ENCODE data around the gene GABARAPL2.

The GABARAPL2 gene

DNA sequence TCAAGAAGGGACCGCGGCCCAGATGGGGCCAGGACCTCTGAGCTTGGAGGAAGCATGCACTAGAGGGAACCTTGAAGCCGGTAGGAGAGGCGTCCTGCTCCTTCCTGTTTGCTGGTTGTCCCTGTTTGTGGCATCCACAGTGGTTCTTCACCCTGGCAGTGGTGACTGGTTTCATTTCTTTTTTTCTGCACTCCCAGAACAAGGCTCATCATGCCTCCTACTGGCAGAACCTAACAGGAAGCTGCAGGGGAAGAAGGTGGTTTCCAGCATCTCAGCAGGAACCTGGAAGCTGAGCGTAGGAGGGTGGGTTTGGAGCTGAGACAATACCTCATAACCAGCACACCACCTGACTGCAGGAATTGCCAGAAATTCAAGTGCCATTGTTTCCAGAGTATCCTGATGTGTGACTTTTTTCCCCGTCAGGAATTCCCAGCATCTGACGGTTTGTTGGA lies 15.9 kb upstream of the GABARAPL2 start:
- no peak overlapping the region for H3K4me2 ChIP-seq (ENCODE audit: insufficient read depth, low read length)
- TF ChIP-seq, protein P1, sequence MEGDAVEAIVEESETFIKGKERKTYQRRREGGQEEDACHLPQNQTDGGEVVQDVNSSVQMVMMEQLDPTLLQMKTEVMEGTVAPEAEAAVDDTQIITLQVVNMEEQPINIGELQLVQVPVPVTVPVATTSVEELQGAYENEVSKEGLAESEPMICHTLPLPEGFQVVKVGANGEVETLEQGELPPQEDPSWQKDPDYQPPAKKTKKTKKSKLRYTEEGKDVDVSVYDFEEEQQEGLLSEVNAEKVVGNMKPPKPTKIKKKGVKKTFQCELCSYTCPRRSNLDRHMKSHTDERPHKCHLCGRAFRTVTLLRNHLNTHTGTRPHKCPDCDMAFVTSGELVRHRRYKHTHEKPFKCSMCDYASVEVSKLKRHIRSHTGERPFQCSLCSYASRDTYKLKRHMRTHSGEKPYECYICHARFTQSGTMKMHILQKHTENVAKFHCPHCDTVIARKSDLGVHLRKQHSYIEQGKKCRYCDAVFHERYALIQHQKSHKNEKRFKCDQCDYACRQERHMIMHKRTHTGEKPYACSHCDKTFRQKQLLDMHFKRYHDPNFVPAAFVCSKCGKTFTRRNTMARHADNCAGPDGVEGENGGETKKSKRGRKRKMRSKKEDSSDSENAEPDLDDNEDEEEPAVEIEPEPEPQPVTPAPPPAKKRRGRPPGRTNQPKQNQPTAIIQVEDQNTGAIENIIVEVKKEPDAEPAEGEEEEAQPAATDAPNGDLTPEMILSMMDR (IDR thresholded peaks at IDR 0.05; ENCODE audit: borderline replicate concordance, extremely low read depth, low read length, poor library complexity, severe bottlenecking), result peak; percentile 78
- no peak for TF ChIP-seq EZH2 (IDR thresholded peaks at IDR 0.05; ENCODE audit: borderline replicate concordance, low read depth, low read length, severe bottlenecking)
- no peak overlapping the region for H3K9ac ChIP-seq (ENCODE audit: low read depth, low read length)
- no peak overlapping the region for H3K4me3 ChIP-seq (ENCODE audit: low read depth in 1 of 2, low read length in 2 of 2)
- peaks cover 13% of the 10 kb centered on the region for H3K4me1 ChIP-seq (ENCODE audit: insufficient read depth, low read length)
- no peaks in the 10 kb centered on the region for H3K79me2 ChIP-seq (ENCODE audit: insufficient read depth, low read length)
- H3K27ac ChIP-seq (ENCODE audit: low read length), result no peak overlapping the region
- DNase-seq, result peak; percentile 52
- peak; percentile 78 for ATAC-seq (ENCODE audit: insufficient read depth, low read depth)
- no peaks in the 10 kb centered on the region for H3K36me3 ChIP-seq (ENCODE audit: insufficient read depth, low read length)
- no peaks in the 10 kb centered on the region for H3K27me3 ChIP-seq (ENCODE audit: insufficient read depth, low read length, poor library complexity)
- no peaks in the 10 kb centered on the region for H4K20me1 ChIP-seq (ENCODE audit: insufficient read depth, low read length)
- no peaks in the 10 kb centered on the region for H3K9me3 ChIP-seq (ENCODE audit: insufficient read depth, low read length, severe bottlenecking)
- H2AFZ ChIP-seq (ENCODE audit: low read depth, low read length), result peak overlapping the region; percentile 47; the same call in 1 of the 2 replicates

DNA sequence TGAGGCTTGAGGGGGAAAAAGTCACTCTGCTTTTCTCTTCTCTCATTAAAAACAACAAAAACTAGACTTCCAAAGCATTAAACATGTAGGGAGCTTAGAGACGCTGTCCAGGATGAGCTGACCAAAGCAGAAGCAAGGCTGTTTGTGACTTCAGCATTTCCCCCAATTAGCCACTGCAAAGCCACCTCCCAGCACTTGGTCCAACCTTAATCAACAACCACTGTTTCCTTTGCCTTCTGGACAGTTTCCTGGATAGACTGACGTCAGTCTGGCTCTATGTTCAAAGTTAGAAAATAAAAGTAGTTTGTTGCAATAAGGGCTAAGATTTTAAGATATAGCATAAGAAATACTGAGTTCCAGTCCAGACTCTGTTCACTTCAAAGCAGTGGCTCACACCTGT lies 13.2 kb upstream of the GABARAPL2 start:
- H3K4me1 ChIP-seq (ENCODE audit: insufficient read depth, low read length), result peaks cover 30% of the 10 kb centered on the region
- no peaks in the 10 kb centered on the region for H3K9me3 ChIP-seq (ENCODE audit: insufficient read depth, low read length, severe bottlenecking)
- H2AFZ ChIP-seq (ENCODE audit: low read depth, low read length), result no peak overlapping the region
- no peak overlapping the region for H3K4me3 ChIP-seq (ENCODE audit: low read depth in 1 of 2, low read length in 2 of 2)
- no peak for TF ChIP-seq EZH2 (IDR thresholded peaks at IDR 0.05; ENCODE audit: borderline replicate concordance, low read depth, low read length, severe bottlenecking)
- TF ChIP-seq, protein P1 (IDR thresholded peaks at IDR 0.05; ENCODE audit: borderline replicate concordance, extremely low read depth, low read length, poor library complexity, severe bottlenecking), result no peak
- no peaks in the 10 kb centered on the region for H4K20me1 ChIP-seq (ENCODE audit: insufficient read depth, low read length)
- no peak for DNase-seq
- no peak overlapping the region for H3K27ac ChIP-seq (ENCODE audit: low read length)
- H3K79me2 ChIP-seq (ENCODE audit: insufficient read depth, low read length), result no peaks in the 10 kb centered on the region
- no peaks in the 10 kb centered on the region for H3K36me3 ChIP-seq (ENCODE audit: insufficient read depth, low read length)
- no peak overlapping the region for H3K9ac ChIP-seq (ENCODE audit: low read depth, low read length)
- no peaks in the 10 kb centered on the region for H3K27me3 ChIP-seq (ENCODE audit: insufficient read depth, low read length, poor library complexity)
- H3K4me2 ChIP-seq (ENCODE audit: insufficient read depth, low read length), result no peak overlapping the region
- ATAC-seq (ENCODE audit: insufficient read depth, low read depth), result no peak

DNA sequence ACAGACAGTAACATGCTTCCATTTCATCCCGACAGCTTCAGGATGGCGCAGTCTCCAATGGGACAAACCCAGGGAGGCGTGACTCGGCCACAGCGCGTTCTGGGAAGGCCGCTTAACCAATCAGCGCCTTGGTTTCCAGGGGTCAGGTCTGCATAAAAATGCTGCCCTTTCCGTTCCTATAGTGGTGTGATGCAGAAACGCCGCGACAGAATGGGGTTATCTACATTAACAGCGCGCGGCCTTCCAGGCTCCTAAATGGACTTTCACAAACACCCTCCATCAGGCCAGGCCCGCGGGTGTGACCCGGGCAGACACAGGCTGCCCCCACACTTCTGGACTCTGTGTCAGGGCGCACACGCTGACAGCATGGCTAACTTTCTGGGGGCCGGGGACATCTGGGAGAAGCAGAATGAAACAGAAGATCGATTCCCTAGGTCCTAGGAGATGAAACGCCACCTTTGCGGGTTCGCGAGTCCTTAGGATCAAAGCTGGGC lies 10.9 kb upstream of the GABARAPL2 start:
- H4K20me1 ChIP-seq (ENCODE audit: insufficient read depth, low read length), result no peaks in the 10 kb centered on the region
- H3K36me3 ChIP-seq (ENCODE audit: insufficient read depth, low read length), result no peaks in the 10 kb centered on the region
- peaks cover 26% of the 10 kb centered on the region for H3K4me1 ChIP-seq (ENCODE audit: insufficient read depth, low read length)
- no peaks in the 10 kb centered on the region for H3K27me3 ChIP-seq (ENCODE audit: insufficient read depth, low read length, poor library complexity)
- ATAC-seq (ENCODE audit: insufficient read depth, low read depth) (no peak), DNase-seq (no peak)
- TF ChIP-seq, protein P1 (IDR thresholded peaks at IDR 0.05; ENCODE audit: borderline replicate concordance, extremely low read depth, low read length, poor library complexity, severe bottlenecking), result no peak
- TF ChIP-seq EZH2 (IDR thresholded peaks at IDR 0.05; ENCODE audit: borderline replicate concordance, low read depth, low read length, severe bottlenecking), result no peak
- H3K9ac ChIP-seq (ENCODE audit: low read depth, low read length), result peak overlapping the region; percentile 56
- no peaks in the 10 kb centered on the region for H3K9me3 ChIP-seq (ENCODE audit: insufficient read depth, low read length, severe bottlenecking)
- H3K4me3 ChIP-seq (ENCODE audit: low read depth in 1 of 2, low read length in 2 of 2), result peak overlapping the region; percentile 43 to 73; a peak in 3 of 4 replicates
- H3K4me2 ChIP-seq (ENCODE audit: insufficient read depth, low read length), result peak overlapping the region; percentile 91
- peak overlapping the region; percentile 84 for H2AFZ ChIP-seq (ENCODE audit: low read depth, low read length)
- no peaks in the 10 kb centered on the region for H3K79me2 ChIP-seq (ENCODE audit: insufficient read depth, low read length)
- H3K27ac ChIP-seq (ENCODE audit: low read length), result no peak overlapping the region

Measured in DND-41 (cell line).